Right forelimb (tissue), 1 donor: ENCODE results near the gene LRRC59.
"Not testable (repeated sequence)": the region's sequence is repeated elsewhere in the genome, so short reads cannot be mapped to it uniquely, and the experiment has no call there.

ENCODE experiments used
- DNase-seq: peaks from one replicate; pipeline ENCODE4 v3.0.0-alpha.2; 2018

Gene LRRC59

DNA sequence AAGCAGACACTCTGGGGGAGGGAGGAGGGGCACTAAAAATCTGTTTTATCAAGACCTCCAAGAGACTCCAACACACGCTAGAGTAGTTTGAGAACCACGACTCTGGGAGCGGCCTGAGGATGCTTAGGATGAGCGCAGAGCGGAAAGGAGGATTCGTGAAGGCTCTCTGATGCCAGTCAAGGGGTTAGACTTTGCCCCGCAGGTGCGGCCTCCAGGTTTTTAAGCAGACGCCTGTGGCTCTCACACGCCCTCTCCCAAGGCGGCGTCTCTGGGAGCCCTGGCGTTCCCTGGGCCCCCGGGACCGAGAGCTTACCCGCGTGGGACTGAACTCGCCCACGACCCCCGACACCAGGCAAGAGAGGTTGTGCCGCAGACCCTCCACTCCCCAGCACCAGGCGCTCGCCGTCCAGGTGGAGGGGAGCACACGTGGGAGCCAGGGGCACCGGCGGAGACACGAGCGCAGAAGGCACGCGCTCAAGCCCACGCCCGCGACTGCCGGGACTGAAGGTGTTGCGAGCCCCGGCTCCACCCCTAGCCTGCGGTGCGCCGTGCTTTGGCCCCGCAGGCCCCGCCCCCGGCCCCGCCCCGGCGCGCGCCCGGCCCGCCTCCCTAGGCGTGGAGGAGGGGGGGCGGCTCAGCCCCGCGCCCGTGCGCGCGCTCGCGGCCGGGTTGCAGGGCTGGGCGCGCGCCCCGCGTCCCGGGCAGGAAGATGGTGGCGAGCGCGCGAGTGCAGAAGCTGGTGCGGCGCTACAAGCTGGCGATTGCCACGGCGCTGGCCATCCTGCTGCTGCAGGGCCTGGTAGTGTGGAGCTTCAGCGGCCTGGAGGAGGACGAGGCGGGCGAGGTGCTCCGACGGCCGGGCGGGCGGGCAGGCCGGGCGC, 51.7 kb downstream of the LRRC59 start, which contains the start of gene XYLT2:
XYLT2 (plus strand) TSS at position 695 of the 881 bp plus-strand sequence; CDS start at position 710, 15 bp downstream.
- DNase-seq = peak; percentile 88

DNA sequence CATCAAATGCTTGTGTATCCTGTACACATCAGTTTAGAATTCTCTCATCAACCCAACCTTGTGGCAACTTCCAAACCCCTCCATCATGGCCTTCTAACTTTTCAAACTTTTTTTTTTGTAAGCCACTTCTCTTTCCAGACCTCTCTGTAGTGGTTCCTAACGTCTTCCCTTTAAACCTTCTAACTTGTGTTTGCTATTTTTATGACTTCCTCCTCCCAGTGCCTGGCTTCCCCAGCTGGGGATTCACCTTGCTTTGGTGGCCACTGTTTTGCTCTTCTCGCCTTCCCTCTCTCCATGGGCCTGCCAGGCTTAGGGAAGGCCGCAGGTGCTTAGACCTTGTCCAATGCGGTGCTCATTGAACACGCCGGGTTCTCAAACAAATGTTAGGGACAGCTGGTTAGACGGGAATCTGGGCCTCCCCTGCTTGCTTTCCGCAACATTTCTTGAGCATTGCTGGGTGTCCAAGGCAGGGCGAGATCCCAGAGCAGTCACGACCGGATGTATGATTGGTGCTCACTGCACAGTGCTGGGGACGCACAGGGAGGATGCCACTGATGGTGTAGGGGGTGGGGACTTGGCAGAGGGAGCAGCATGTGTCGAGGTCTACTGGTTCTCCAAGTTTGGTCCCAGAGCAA, 52.5 kb downstream of the LRRC59 start:
- DNase-seq = no peak

DNA sequence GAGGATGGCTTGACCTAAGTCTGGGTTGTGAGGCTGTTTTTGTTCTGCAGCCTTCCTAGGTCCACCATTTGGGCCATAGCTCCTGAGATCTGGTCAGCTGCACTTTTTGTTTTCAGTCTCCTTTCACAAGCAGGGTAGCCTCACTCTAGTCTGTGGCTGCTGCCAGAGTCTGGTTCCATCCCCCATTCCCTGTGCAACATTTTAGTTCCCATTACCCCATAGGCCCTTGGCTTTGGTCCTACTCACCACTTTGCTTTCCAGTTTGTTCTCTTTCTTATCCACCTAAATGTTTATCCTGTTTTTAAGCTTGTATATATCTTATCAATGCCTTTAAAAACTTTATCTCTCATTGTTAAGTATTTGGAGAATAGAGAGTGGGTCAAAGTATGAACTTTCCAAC, 57.9 kb downstream of the LRRC59 start:
- DNase-seq = no peak

DNA sequence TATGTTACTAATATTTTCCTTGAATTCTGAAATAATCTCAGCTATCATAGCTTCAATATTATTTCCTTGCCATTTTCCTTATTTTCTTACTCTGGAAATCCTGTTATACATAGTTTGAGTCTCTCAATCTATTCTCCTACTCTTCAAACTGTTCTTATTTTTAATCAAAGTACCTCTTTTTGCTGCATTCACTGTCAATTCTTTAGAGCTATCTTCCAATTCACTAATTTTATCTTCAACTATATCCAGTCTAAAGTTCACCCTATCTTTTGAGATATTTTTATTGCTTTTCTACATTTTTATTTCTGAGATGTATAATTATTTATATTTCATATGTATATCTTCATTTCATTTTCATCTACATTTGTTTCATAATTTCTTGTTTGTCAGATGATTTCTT, 58.7 kb downstream of the LRRC59 start:
- DNase-seq = no peak

DNA sequence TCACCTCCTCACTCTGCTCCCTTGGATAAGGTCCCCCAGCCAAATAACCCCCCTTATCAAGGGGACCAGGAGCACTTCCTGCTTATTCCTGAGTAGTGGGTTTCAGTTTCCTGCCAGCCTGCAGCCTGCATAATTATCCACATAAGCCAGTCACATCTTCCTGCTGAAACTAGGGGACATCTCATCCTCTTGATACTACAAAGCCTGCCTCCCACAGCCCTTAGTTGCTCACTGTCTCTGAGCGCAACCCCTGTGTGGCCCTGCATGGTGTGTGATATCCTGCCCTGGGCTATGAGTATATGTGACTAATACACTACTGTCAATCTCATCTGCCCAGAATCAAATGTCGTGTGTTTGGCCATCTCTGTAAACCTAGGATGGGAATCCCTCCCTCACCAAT, 59.4 kb downstream of the LRRC59 start:
- DNase-seq = no peak

DNA sequence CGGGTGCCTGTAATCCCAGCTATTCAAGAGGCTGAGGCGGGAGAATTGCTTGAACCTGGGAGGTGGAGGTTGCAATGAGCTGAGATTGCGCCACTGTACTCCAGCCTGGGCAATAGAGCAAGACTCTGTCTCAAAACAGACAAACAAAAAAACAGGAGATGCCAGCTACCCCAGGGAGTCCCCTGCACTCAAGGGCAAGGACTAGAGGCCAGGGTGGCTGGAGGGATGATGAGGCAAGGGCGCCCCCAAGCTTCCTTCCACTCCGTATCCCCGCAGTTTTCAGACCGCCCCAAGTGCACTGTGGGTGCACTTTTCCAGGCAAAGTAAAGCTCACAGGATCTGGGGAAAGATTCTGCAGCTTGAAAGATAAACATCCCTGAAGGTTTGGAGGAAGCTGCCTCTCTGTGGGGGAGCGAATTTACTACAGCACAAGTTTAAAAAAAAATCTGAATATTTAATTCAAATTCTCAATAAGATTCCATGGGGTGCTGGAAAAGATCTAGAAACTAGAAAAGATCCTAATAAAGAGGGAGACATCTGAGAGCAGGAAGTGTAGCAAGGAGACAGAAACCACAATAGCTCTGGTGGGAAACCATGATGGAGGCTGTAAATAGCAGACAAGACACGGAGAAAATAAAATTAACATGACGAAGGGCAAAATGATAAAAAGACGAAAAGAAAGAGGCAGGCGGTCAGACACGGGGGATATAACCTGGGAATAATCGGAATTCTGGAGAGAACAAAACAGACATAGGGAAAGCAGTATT, 63.8 kb downstream of the LRRC59 start:
- not testable (repeated sequence) for DNase-seq

DNA sequence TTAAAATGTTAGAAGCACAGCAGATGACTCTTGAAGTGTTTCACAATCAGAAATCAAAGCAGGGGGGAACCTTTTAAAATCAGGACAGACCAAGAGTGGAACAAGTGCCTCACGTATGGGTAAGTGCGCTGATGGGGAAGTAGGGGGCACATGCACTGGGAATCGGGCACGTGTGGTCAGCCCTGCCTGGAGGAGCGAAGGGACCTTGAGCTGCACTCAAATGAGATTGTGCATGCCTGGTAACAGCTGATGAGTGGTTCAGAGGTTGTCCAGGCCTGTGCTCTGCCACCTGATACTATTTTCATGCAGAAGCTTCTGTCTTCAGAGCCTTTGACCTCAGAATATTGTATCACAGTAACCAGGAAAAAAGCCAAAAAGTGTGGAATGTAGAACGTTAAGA, 65.1 kb downstream of the LRRC59 start:
- DNase-seq = no peak
